WI38 (cell line): ENCODE results near the gene ZMYM2.

ENCODE experiments used
- H3K4me3 ChIP-seq: 2 replicates; pipeline ENCODE4 v1.5.1; 2011; ENCODE audit warnings: low read depth, mild to moderate bottlenecking, control low read depth, low read length
- TF ChIP-seq, protein P1 (sequence below): IDR thresholded peaks from 2 replicates; pipeline ENCODE4 v1.5.1; 2012; ENCODE audit warnings: low read depth, mild to moderate bottlenecking, control low read depth, low read length

The ZMYM2 gene

GRCh38 chr13:20080377-20081164, 122.0 kb downstream of the ZMYM2 start:
- TF ChIP-seq, protein P1, sequence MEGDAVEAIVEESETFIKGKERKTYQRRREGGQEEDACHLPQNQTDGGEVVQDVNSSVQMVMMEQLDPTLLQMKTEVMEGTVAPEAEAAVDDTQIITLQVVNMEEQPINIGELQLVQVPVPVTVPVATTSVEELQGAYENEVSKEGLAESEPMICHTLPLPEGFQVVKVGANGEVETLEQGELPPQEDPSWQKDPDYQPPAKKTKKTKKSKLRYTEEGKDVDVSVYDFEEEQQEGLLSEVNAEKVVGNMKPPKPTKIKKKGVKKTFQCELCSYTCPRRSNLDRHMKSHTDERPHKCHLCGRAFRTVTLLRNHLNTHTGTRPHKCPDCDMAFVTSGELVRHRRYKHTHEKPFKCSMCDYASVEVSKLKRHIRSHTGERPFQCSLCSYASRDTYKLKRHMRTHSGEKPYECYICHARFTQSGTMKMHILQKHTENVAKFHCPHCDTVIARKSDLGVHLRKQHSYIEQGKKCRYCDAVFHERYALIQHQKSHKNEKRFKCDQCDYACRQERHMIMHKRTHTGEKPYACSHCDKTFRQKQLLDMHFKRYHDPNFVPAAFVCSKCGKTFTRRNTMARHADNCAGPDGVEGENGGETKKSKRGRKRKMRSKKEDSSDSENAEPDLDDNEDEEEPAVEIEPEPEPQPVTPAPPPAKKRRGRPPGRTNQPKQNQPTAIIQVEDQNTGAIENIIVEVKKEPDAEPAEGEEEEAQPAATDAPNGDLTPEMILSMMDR, result no peak
- no peak overlapping the region for H3K4me3 ChIP-seq

- H3K4me3 ChIP-seq, result no peak overlapping the region
- TF ChIP-seq, protein P1, result no peak
Observed at GRCh38 chr13:20090349-20090748, 131.8 kb downstream of the ZMYM2 start.

DNA sequence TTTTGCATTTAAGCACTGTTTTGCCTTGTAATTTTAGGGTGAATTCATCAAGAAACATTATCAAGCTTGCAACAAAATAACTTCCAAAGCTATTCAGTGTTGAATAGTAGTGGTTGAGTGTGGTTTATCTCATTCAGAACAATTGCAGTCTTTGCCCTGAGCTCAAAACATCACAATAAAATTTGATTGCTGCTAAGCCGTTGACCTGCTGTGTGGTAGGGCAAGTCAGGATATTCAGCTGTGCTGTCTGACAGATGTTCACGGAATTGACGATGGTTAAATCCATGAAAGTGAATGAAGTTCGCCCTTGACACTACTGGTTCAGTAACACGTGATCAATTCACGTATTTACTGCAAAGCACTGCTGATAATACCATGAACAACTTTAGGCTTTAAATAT, 135.4 kb downstream of the ZMYM2 start:
- TF ChIP-seq, protein P1, result no peak
- no peak overlapping the region for H3K4me3 ChIP-seq

DNA sequence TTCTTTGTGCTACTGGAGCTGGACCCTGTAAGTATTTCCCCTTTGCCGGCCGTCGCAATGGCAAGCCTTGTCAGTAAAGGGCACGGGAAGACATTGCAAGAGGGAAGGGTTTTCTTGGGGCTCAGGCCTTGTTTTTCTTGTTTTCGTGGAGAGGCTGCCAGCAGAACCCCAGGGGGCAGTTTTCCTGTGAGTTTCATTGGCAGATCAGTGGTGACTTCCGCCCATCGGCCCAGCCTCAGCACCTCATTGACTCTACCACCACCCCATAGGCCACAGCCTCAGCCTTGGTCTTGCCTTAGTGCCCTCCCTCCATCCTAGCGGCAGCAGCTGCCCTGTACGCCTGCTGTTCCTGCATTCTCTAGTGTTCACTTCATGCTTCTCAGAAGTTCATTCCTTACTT, 140.8 kb downstream of the ZMYM2 start:
- no peak overlapping the region for H3K4me3 ChIP-seq
- TF ChIP-seq, protein P1, result no peak

DNA sequence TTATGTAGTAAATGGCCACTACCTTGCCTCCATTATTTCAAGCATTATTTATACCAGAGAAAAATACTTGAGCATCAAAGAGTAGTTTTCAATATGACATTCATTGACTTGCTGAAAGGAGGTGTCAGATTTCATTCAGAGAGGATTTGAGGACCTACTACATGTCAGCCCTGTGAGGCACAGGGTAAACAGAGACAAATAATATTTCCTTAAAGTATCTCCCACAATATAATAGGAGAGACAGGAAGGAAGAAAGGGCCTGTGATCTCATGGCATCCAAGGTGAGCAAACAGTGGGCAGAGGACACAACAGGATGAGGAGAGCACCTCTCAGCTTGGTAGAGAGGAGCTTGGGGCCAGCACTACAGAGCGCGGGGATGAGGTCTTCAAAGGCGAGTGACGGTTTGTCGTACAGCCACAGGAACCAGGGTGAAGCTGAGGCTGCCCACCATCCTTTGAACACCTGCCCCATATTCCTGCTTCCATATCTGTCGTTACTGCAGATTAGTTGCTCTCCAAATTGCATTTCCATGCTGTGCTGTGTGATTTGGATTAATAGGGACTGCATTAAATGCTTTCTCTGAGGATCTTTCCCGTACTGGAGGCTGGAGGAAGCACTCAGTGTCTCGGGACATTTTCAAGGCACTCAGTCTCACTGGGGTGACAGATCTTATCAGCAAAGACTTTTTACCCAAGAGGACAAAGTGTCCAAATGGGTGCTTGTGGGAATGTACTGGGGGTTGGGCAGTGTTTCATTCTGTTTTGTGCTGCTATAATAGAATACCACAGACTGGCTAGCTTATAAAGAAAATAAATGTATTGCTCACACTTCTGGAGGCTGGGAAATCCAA, 143.2 kb downstream of the ZMYM2 start:
- TF ChIP-seq, protein P1, result no peak
- no peak overlapping the region for H3K4me3 ChIP-seq

DNA sequence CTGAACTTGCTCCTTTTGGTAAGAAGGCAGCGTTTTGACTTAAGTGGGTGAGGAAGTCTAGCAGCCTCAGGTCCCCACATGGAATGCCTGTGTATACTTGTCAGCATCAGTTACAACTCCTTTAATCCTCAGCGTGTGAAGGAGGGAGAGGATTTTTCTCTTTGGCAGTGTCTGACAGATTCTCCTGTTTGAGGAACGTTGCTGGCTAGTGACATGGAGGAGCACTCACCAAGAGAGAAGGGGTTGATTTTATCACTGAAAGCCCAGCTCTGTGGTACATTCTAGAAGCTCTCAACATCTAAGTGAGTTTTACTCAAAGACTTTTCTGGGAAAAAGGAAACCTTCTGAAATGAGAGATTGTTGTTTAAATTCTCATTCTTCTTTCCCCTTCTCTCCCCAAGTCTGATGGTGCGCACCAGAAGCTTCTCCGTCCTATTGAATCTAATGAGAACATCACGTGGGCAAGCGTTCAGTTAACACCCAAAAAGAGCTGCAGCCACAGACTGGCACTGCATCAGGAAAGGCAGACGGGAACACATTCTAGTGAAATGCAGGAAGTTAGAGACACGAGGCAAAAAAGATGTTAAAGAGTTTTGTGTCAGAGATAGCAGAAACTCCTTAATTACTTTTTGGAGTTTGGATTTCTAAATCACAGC, 144.1 kb downstream of the ZMYM2 start:
- no peak overlapping the region for H3K4me3 ChIP-seq
- TF ChIP-seq, protein P1, result no peak

GRCh38 chr13:20105161-20105689, 146.7 kb downstream of the ZMYM2 start:
- H3K4me3 ChIP-seq, result no peak overlapping the region

More at GRCh38 chr13:20105161-20105689, 146.7 kb downstream of the ZMYM2 start:
- TF ChIP-seq, protein P1, result no peak
